GM20000 (cell line): Measurements from ENCODE around the gene DHX38.

ENCODE experiments used
- DNase-seq: peaks from one replicate; pipeline ENCODE4 v3.0.0; 2012; ENCODE audit warnings: low spot score
- CTCF ChIP-seq: IDR thresholded peaks from 2 replicates; pipeline ENCODE4 v1.5.1; 2012; ENCODE audit warnings: mild to moderate bottlenecking, control low read depth; ENCODE audit errors: extremely low read depth, missing control alignments

Gene DHX38

DNA sequence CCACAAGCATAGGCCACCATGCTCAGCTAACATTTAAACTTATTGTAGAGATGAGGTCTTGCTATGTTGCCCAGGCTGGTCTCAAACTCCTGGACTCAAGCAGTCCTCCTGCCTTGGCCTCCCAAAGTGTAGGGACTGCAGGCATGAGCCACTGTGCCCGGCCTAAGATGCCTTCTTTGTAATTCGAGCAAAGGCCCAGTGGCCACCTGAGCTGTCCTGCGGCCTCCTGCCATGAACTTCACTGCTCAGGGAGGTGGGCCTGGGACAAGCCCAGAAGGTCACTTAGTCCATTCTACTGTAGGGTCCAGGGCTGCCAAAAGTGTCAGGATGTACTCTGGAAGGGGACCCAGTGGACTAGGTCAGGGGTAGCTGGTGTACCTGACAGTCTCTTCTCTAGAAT, 30.5 kb downstream of the DHX38 start:
- TF ChIP-seq CTCF: no peak
- no peak for DNase-seq

GRCh38 chr16:72124761-72125634, 31.4 kb downstream of the DHX38 start:
- TF ChIP-seq CTCF: peak; percentile 72
- peak; percentile 76 for DNase-seq

DNA sequence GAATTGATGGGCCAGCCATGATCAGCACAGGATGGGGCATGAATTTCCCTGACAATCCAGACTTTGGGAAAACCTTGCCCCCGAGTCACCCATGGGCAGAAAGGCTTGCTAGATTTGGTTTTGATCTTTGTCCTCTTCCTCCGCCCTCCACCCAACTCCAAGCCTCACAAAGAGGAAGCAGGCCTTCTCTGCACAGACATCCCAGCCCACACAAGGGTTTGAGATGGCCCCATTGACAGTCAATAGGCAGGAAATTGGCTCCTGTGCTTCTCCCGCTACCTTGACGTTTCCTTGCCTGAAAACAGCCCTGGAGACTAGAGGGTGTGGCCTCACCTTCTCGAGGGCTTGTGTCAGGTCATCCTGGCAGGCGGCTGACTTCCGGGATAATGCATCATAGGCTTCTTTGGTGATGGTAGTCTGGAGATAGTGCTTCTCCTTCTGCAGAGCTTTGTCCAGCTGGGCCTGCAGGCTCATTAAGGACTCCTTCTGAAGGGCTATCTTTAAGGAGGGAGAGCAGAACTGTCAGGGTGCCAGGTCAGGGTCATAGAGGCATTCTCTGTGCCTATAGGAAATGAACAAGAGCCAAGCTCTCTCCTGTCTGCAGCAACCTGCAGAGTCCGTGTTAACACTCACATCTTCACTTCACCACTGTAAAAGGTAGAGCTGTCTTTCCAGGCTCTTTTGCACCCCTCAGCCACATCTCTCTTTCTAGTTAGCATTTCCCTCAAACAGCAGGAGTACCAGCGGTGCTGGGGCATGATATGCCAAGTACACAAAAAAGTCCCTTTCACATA, 32.2 kb downstream of the DHX38 start:
- no peak for TF ChIP-seq CTCF
- no peak for DNase-seq

DNA sequence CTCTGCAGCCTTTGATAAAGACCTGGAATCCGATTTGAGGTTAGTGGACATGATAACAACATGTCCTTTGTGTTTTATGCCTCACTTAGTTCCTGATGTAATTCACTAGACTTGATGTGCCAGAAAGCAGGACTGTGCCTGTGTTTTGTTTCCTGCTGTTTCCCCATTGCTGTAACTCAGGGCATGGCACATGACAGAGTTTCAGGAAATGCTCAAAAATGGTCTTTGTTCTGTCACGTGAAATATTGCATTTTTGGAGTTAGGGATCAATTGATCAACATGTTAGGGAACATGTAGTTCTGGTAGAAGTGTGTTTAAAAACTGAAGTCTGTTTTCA, 32.8 kb downstream of the DHX38 start:
- TF ChIP-seq CTCF: no peak
- no peak for DNase-seq

- DNase-seq: no peak
- TF ChIP-seq CTCF: no peak
Measured at GRCh38 chr16:72128701-72129100, 35.1 kb downstream of the DHX38 start.

DNA sequence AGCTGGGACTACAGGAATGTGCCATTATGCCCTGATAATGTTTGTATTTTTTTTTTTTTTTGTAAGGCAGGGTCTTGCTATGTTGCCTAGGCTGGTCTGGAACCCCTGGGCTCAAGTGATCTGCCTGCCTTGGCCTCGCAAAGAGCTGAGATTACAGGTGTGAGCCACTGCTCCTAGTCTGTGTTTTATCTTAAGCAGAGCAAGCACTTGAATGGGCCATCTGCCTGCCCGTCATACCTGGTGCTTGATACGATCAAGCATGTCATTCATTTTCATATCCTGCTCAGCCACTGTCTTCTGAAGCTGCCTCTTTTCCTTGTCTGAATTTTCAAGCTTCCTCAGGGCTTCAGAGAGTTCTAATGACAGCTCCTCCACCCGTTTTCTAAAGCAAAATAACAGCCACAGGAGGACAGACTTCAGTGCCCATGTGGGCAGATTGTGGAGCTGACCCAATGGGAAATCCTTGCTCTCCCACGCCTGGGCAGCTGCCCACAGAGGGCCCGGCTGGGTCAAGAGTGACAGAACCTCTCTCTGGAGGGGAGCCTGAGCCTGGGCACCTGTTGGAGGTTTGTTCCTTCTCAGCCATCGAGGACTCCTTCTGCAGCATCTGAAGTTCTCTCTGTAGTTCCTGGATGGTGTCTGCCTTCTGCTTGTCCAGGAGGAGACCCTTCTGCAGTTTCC, 36.5 kb downstream of the DHX38 start:
- no peak for DNase-seq
- no peak for TF ChIP-seq CTCF

- TF ChIP-seq CTCF: no peak
- no peak for DNase-seq
Measured at GRCh38 chr16:72131036-72131435, 37.4 kb downstream of the DHX38 start.
